Adrenal gland (tissue), 5 donors: Measurements from ENCODE around the gene CDK9.

ENCODE experiments used
- POLR2A ChIP-seq, 2 donors: fragments of 450-650 bp; IDR thresholded peaks; one replicate each; pipeline ENCODE4 v1.6.1; 2017; ENCODE audit warnings: antibody characterized with exemption in 2 of 2, mild to moderate bottlenecking in 2 of 2, moderate library complexity in 1 of 2
- TF ChIP-seq, protein P1 (sequence below), 6 experiments: fragments of 450-650 bp in 4 of 6; fragments of 200-600 bp in 2 of 6; sonication (generic) in 1 of 6; IDR thresholded peaks; 1 replicate in 5 of 6; 2 replicates in 1 of 6; pipeline versions ENCODE4 v1.5.1 to v1.8.0; 2016 to 2021; ENCODE audit warnings: antibody characterized with exemption in 6 of 6, mild to moderate bottlenecking in 2 of 6, moderate library complexity in 1 of 6
- donor health status: DM: no; HTN: no; CAD: no.

DNA sequence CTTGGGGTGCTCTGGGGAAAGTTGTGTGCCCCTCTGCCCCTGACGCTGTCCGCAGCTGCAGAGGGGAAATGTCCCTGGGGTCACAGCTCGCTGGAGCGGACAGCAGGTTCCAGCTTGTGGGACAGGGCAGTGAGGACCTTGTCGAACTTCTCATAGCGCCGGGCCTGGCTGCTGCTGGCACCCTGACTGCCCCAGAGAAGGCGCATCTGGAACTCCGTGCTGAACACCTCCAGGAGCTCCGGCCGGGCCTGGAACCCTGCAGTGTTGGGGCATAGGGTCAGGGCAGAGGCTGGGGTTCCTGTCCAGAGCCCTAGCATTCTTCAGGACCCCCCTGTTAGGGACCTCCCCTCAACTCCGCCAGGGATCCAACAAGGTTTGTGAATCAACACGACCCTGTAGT, 47.2 kb upstream of the CDK9 start:
- no peak for TF ChIP-seq POLR2A (IDR thresholded peaks at IDR 0.05)
- TF ChIP-seq, protein P1, sequence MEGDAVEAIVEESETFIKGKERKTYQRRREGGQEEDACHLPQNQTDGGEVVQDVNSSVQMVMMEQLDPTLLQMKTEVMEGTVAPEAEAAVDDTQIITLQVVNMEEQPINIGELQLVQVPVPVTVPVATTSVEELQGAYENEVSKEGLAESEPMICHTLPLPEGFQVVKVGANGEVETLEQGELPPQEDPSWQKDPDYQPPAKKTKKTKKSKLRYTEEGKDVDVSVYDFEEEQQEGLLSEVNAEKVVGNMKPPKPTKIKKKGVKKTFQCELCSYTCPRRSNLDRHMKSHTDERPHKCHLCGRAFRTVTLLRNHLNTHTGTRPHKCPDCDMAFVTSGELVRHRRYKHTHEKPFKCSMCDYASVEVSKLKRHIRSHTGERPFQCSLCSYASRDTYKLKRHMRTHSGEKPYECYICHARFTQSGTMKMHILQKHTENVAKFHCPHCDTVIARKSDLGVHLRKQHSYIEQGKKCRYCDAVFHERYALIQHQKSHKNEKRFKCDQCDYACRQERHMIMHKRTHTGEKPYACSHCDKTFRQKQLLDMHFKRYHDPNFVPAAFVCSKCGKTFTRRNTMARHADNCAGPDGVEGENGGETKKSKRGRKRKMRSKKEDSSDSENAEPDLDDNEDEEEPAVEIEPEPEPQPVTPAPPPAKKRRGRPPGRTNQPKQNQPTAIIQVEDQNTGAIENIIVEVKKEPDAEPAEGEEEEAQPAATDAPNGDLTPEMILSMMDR (IDR thresholded peaks at IDR 0.05) = no peak
